ENCODE data around the gene AAK1.
"Not testable (repeated sequence)": the region's sequence is repeated elsewhere in the genome, so short reads cannot be mapped to it uniquely, and the experiment has no call there.

The AAK1 gene

GRCh38 chr2:69600425-69600824 lies 43.1 kb downstream of the AAK1 start:
- DNase-seq (ENCODE audit: low read depth): no peak

GRCh38 chr2:69597843-69598610 lies 45.5 kb downstream of the AAK1 start:
- no peak for DNase-seq (ENCODE audit: low read depth)

GRCh38 chr2:69597105-69597504 lies 46.4 kb downstream of the AAK1 start:
- no peak for DNase-seq (ENCODE audit: low read depth)

GRCh38 chr2:69594341-69594740 lies 49.2 kb downstream of the AAK1 start:
- no peak for DNase-seq (ENCODE audit: low read depth)

GRCh38 chr2:69592511-69592910 lies 51.0 kb downstream of the AAK1 start:
- DNase-seq (ENCODE audit: low read depth): no peak

GRCh38 chr2:69589973-69590652 lies 53.4 kb downstream of the AAK1 start:
- no peak for DNase-seq (ENCODE audit: low read depth)

DNA sequence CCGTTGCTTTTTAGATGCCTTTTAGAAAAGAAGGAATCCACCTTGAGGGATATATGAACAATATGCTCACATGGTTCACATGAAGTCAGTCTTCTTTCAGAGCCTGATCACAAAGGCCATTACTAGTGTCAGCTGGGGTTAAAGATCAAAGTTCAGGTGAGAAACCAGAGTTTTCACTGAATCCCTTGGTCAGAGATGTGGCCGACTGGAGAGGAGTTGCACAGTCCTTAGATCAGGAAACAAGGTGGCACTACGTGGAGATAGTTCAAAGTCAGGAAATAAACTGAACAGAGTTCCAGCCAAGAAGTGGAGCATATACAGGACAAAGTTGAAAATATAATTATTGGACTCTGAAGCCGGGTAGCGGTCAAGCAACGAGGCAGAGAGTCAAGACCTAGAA lies 54.6 kb downstream of the AAK1 start:
- DNase-seq (ENCODE audit: low read depth): no peak

GRCh38 chr2:69588403-69588802 lies 55.1 kb downstream of the AAK1 start:
- no peak for DNase-seq (ENCODE audit: low read depth)

- no peak for DNase-seq (ENCODE audit: low read depth)
Measured at GRCh38 chr2:69585855-69586555, 57.5 kb downstream of the AAK1 start.

DNA sequence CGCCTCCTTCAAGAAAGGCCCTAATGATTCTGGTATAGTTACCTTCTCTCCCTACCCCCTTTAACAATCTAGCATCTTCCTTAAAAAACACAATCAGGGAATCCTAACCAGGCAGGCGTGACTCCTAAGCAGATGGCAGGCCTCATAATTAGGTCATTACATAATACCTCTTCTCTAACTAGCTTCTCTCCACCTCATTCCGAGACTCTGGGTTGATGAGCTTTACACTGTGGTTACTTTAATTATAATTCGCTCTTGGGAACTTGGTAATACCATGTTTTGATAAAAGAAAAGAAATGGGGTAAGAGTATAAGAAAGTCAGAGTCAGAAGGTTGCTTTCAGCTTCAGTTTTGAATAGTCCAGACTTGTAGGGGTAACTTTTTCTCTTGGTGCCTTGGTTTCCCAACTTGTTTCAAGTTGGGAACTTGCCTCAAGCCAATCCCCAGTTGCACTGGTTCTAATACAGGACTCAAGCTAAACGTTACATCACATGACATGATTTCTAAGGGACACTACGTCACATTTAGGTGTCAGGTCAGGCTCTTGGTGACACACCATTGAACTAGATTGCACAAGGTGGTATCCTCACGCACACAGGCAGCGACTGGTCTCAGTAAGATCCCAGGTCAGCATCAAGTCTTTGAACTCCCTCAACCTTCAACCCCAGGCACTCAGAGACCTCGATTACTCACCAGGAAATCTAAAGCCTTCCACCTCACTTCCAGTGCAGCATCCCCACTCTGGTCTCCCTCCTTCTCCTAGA lies 59.2 kb downstream of the AAK1 start:
- no peak for DNase-seq (ENCODE audit: low read depth)

GRCh38 chr2:69583321-69583833 lies 60.2 kb downstream of the AAK1 start:
- DNase-seq (ENCODE audit: low read depth): no peak

DNA sequence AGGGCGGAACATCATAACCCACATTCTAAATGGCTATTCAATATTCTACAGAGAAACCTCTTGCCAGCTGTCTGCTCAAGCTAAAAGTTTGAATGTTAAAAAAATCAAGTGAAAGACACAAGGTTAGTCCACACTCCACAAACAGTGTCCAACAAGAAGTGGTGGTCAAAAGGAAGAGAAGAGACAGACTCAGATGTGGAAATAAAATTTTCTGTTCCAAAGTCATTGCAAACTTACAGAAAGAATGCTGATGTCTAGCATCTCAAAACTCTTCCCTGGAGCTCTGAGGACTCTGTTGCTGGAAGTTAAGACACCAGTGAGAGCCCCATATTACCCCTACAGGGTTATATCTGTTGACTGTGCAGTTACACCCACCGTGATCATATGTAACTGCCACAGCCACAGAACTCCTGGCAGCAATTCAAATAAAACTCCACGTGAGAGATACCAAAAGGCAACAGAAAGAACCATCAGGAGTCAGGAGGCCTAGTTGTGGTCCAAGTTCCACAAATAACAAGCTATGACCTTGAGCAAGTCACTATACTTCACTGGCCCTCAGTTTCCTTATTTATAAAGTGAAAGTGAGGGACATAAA lies 60.9 kb downstream of the AAK1 start:
- no peak for DNase-seq (ENCODE audit: low read depth)

- no peak for DNase-seq (ENCODE audit: low read depth)
Measured at GRCh38 chr2:69581774-69582581, 61.6 kb downstream of the AAK1 start.

DNA sequence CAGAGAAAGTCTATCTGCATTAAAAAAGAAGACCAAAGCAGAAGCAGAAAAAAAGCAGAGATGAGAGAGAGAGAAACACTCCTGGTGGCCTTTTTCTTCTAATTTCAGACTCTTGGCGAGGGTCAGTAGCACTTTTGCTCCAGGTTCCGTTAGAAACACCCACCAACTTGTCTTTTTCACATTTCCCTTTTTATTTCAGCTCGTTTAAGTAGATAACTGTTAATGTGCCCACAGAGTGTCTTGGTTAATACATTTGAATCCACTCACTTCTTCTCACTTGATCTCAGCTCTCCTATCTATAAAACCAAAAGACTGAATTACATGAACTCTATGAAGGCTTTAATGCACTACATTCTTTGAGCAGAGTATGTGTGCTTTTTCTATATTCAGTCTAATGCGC lies 63.1 kb downstream of the AAK1 start:
- no peak for DNase-seq (ENCODE audit: low read depth)

GRCh38 chr2:69579536-69579935 lies 64.0 kb downstream of the AAK1 start:
- no peak for DNase-seq (ENCODE audit: low read depth)

DNA sequence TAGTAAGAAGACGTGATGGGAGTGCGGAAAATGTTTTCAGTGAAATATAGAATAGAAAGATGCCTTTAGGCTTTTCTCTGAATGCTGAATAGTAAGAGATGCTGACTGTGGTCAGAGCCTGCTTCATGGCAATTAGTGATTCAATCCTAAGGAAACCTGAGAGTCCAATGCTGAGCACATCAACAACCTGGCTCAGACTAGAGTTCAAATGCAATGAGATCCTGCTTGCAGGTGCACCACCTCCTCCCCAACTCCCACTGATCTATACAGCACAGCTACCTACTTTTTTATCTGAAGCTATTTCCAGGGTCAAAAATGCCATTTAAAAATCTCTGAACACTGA lies 65.4 kb downstream of the AAK1 start:
- DNase-seq (ENCODE audit: low read depth): no peak

DNA sequence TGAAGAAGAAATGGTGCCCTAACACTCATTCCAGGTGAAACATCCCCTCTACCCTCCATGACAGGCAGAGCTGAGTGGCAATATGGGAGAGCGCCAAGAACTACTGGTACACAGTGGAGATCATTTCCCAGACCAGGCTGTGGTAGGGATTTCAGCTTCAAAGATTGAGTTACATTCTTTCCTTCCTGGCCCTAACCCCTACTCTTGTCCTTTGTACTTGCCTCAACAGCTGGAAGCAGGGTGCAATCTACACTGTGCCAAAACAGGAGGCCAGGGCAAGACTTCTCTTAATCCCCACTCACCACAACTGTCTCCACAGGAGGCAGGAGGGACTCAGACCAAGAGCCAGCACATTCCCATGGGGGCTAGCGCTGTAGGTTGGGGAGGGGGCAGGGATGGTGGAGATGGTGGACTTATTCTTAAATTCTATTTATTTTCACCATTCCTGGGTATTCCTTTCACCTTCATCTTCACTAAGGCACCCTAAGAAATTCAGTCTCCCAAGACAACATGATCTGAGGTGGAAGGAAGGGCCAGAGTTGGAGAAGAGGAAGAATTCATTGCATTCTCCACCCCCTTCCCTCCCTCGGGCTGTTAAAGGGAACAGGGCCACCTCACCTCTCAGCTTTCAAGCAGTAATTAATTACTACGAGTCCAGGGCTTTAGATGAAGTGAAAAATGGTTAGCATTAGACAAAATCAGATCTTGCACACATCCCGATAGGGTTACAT lies 65.9 kb downstream of the AAK1 start:
- DNase-seq (ENCODE audit: low read depth): no peak

DNA sequence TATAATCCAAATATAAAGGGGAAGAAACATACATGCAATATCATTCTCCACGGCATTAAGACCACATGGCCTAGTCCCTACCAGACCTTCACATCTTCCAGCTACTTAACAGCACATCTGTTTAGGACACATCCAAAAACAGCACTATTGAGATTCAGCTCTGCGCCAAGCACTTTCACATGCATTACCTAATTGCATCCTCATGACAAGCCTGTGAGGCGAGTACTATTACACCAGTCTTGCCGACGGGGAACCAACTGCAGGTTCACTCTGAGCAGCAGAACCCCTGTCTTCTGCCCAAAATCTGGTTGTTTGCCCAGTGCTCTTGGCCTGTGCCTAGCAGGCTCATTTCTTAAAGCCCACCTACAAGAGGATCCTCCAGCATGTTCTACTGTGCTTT lies 66.7 kb downstream of the AAK1 start:
- no peak for DNase-seq (ENCODE audit: low read depth)

- DNase-seq (ENCODE audit: low read depth): no peak
Measured at GRCh38 chr2:69575926-69576325, 67.6 kb downstream of the AAK1 start.

DNA sequence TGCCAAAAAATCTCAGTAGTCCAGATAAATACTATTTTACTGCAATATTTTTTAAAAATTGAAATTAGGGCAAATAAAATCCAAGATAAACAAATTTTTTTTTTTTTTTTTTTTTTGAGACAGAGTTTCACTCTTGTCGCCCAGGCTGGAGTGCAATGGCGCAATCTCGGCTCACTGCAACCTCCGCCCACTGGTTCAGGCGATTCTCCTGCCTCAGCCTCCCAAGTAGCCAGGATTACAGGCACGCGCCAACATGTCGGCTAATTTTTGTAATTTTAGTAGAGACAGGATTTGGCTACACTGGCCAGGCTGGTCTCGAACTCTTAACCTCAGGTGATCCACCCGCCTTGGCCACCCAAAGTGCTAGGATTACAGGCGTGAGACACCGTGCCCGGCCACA lies 68.2 kb downstream of the AAK1 start:
- not testable (repeated sequence) for DNase-seq (ENCODE audit: low read depth)
